ENCODE measurements around the gene IL17F. TPM values are rescaled to one million over a fixed set of nuclear protein-coding genes. Genes with fewer than 3 reads are reported as not detected.
"Not testable (repeated sequence)": the region's sequence is repeated elsewhere in the genome, so short reads cannot be mapped to it uniquely, and the experiment has no call there.

IL17F gene
- total RNA-seq, 1 experiment from 2014 or later: not detected

- no peak for DNase-seq (ENCODE audit: low read depth, low spot score)
- Histone ChIP-seq H3K27me3 (ENCODE audit: control insufficient read depth, insufficient read depth, low read length) (no peaks in the 10 kb centered on the region), H3K27ac (ENCODE audit: low read length) (no peak overlapping the region), H3K4me3 (ENCODE audit: low read depth in 2 of 2, low read length in 2 of 2) (no peak overlapping the region), H3K36me3 (ENCODE audit: control insufficient read depth, insufficient read depth, low read length) (no peaks in the 10 kb centered on the region), H3K4me1 (ENCODE audit: control insufficient read depth, insufficient read depth, low read length) (no peaks in the 10 kb centered on the region), H3K9me3 (ENCODE audit: control insufficient read depth, insufficient read depth, low read depth, low read length) (no peaks in the 10 kb centered on the region)
- ChIA-PET POLR2A (no interaction called here), CTCF (no interaction called here)
- no peak for ATAC-seq
- no peak for TF ChIP-seq SIN3A (IDR thresholded peaks at IDR 0.05; ENCODE audit: borderline replicate concordance, insufficient read depth, low read depth, low read length)
- TF ChIP-seq POLR2AphosphoS5 (IDR thresholded peaks at IDR 0.05; ENCODE audit: low read depth, low read length): no peak
- TF ChIP-seq, protein P1, sequence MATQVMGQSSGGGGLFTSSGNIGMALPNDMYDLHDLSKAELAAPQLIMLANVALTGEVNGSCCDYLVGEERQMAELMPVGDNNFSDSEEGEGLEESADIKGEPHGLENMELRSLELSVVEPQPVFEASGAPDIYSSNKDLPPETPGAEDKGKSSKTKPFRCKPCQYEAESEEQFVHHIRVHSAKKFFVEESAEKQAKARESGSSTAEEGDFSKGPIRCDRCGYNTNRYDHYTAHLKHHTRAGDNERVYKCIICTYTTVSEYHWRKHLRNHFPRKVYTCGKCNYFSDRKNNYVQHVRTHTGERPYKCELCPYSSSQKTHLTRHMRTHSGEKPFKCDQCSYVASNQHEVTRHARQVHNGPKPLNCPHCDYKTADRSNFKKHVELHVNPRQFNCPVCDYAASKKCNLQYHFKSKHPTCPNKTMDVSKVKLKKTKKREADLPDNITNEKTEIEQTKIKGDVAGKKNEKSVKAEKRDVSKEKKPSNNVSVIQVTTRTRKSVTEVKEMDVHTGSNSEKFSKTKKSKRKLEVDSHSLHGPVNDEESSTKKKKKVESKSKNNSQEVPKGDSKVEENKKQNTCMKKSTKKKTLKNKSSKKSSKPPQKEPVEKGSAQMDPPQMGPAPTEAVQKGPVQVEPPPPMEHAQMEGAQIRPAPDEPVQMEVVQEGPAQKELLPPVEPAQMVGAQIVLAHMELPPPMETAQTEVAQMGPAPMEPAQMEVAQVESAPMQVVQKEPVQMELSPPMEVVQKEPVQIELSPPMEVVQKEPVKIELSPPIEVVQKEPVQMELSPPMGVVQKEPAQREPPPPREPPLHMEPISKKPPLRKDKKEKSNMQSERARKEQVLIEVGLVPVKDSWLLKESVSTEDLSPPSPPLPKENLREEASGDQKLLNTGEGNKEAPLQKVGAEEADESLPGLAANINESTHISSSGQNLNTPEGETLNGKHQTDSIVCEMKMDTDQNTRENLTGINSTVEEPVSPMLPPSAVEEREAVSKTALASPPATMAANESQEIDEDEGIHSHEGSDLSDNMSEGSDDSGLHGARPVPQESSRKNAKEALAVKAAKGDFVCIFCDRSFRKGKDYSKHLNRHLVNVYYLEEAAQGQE (IDR thresholded peaks at IDR 0.05; ENCODE audit: insufficient read depth in 1 of 2, low read depth in 2 of 2, low read length in 1 of 2): no peak
- no peak for TF ChIP-seq CTCF (IDR thresholded peaks at IDR 0.05)
- no peak for TF ChIP-seq TCF7L2 (IDR thresholded peaks at IDR 0.05; ENCODE audit: low read depth, low read length)
- intact Hi-C loops (cut with micrococcal nuclease; ENCODE audit: unreplicated experiment) (no loop called here), in situ Hi-C loops (cut with HindIII; ENCODE audit: low pct_unique_long_range_greater_than_20kb, low sequenced_read_pairs) (no loop called here)
- BruUV-seq (replicated peaks): no TSS peak
These were observed 42.8 kb downstream of the IL17F start for GRCh38 chr6:52201493-52201892.

GRCh38 chr6:52201046-52201445, 43.3 kb downstream of the IL17F start:
- no peak overlapping the region for H3K4me3 ChIP-seq (ENCODE audit: low read depth in 2 of 2, low read length in 2 of 2)
- no peaks in the 10 kb centered on the region for H3K9me3 ChIP-seq (ENCODE audit: control insufficient read depth, insufficient read depth, low read depth, low read length)
- in situ Hi-C loops (cut with HindIII; ENCODE audit: low pct_unique_long_range_greater_than_20kb, low sequenced_read_pairs): no loop called here
- no peak for DNase-seq (ENCODE audit: low read depth, low spot score)
- H3K27ac ChIP-seq (ENCODE audit: low read length): no peak overlapping the region
- TF ChIP-seq, protein P1 (IDR thresholded peaks at IDR 0.05; ENCODE audit: insufficient read depth in 1 of 2, low read depth in 2 of 2, low read length in 1 of 2): no peak
- TF ChIP-seq SIN3A (IDR thresholded peaks at IDR 0.05; ENCODE audit: borderline replicate concordance, insufficient read depth, low read depth, low read length) (no peak), TCF7L2 (IDR thresholded peaks at IDR 0.05; ENCODE audit: low read depth, low read length) (no peak), POLR2AphosphoS5 (IDR thresholded peaks at IDR 0.05; ENCODE audit: low read depth, low read length) (no peak), CTCF (IDR thresholded peaks at IDR 0.05) (no peak)
- no peaks in the 10 kb centered on the region for H3K4me1 ChIP-seq (ENCODE audit: control insufficient read depth, insufficient read depth, low read length)
- no peaks in the 10 kb centered on the region for H3K36me3 ChIP-seq (ENCODE audit: control insufficient read depth, insufficient read depth, low read length)
- no peaks in the 10 kb centered on the region for H3K27me3 ChIP-seq (ENCODE audit: control insufficient read depth, insufficient read depth, low read length)
- ATAC-seq: no peak
- ChIA-PET POLR2A (no interaction called here), CTCF (no interaction called here)
- intact Hi-C loops (cut with micrococcal nuclease; ENCODE audit: unreplicated experiment): no loop called here
- BruUV-seq (replicated peaks): no TSS peak

GRCh38 chr6:52200088-52200487, 44.2 kb downstream of the IL17F start:
- POLR2A ChIA-PET; H3K27me3 ChIP-seq (ENCODE audit: control insufficient read depth, insufficient read depth, low read length); BruUV-seq (replicated peaks); in situ Hi-C loops (cut with HindIII; ENCODE audit: low pct_unique_long_range_greater_than_20kb, low sequenced_read_pairs); H3K4me3 ChIP-seq (ENCODE audit: low read depth in 2 of 2, low read length in 2 of 2); H3K36me3 ChIP-seq (ENCODE audit: control insufficient read depth, insufficient read depth, low read length); H3K9me3 ChIP-seq (ENCODE audit: control insufficient read depth, insufficient read depth, low read depth, low read length); intact Hi-C loops (cut with micrococcal nuclease; ENCODE audit: unreplicated experiment); CTCF ChIA-PET; ATAC-seq; H3K27ac ChIP-seq (ENCODE audit: low read length); DNase-seq (ENCODE audit: low read depth, low spot score); H3K4me1 ChIP-seq (ENCODE audit: control insufficient read depth, insufficient read depth, low read length): not testable (repeated sequence)

All from Panc1 (cell line).